ENCODE data around the gene BEND3. TPM values are rescaled to one million over a fixed set of nuclear protein-coding genes. Genes with fewer than 3 reads are reported as not detected.

The BEND3 gene
- polyA plus RNA-seq (2012; ENCODE audit: insufficient read length, low read depth), result 2.7 TPM

DNA sequence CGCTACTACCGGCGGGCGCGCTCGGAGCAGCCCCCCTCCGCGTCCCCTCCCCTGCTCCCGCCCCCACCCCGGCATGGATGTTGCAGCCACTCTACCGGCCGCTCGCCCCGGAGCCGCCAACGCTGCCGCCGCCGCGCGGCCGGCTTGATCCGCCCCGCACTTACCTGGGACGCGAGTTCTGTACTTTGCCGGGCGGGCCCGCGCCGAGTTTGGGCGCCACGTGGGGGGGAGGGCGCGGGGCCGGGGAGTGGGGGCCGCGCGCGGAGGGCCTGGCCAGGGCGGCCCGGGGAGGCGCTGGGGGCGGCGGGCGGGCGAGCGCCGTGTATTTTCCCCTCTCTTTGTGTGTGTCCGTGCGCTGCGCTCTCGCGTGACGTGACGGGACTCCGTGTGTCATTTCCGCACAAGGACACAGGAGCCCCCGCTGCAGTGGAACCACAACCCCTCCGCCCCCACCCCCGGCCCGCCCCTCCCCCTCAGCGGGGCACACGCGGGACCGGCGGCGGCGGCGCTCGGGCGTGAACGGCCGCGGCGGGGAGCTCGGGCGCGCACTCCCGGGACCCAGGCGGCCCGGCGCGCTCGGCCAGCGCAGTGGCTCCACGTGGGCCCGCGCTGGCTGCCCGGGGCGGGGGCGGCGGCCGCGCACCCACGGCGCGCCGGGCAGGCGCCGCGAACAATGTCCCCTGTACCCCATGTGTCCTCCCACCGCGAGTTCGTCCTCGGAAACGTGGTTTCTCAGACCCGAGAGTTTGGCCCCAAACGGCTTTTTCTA lies at the start of gene BEND3:
TSS of gene BEND3 (minus strand) at position 590 of the 769 bp plus-strand sequence. CDS start 16,230 bp downstream, outside the sequence.
- TF ChIP-seq REST (IDR thresholded peaks at IDR 0.05; ENCODE audit: insufficient read depth in 1 of 2, low read depth in 2 of 2, low read length in 2 of 2) (no peak), POLR2AphosphoS5 (IDR thresholded peaks at IDR 0.05; ENCODE audit: low read depth, low read length) (no peak), SIN3A (IDR thresholded peaks at IDR 0.05; ENCODE audit: borderline replicate concordance, insufficient read depth, low read length) (no peak), TAF1 (IDR thresholded peaks at IDR 0.05; ENCODE audit: borderline replicate concordance, insufficient read depth, low read length) (no peak), FOXP2 (optimal IDR thresholded peaks at IDR 0.05; ENCODE audit: borderline replicate concordance, extremely low read depth, extremely low read length, insufficient read depth) (no peak)

DNA sequence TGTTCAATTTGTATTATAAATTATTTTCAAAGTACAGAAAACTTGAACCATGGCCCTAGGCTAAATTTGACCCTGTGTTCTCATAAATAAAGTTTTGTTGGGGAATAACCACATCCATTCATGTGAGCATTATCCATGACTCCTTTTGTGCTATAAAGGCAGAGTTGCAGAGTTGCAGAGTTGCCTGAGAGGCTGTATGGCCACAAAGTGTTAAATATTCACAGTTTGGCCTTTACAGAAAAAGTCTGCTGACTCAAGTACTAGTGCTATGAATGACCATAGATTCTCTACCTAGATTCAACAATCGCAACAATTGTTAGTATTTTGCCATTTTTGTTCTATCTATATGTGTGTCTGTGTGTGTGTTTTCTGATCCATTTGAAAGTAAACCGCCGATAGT lies 46.2 kb upstream of the BEND3 start:
- TF ChIP-seq SIN3A (IDR thresholded peaks at IDR 0.05; ENCODE audit: borderline replicate concordance, insufficient read depth, low read length), result no peak
- TF ChIP-seq FOXP2 (optimal IDR thresholded peaks at IDR 0.05; ENCODE audit: borderline replicate concordance, extremely low read depth, extremely low read length, insufficient read depth), result no peak
- TF ChIP-seq REST (IDR thresholded peaks at IDR 0.05; ENCODE audit: insufficient read depth in 1 of 2, low read depth in 2 of 2, low read length in 2 of 2), result no peak
- no peak for TF ChIP-seq TAF1 (IDR thresholded peaks at IDR 0.05; ENCODE audit: borderline replicate concordance, insufficient read depth, low read length)
- no peak for TF ChIP-seq POLR2AphosphoS5 (IDR thresholded peaks at IDR 0.05; ENCODE audit: low read depth, low read length)

DNA sequence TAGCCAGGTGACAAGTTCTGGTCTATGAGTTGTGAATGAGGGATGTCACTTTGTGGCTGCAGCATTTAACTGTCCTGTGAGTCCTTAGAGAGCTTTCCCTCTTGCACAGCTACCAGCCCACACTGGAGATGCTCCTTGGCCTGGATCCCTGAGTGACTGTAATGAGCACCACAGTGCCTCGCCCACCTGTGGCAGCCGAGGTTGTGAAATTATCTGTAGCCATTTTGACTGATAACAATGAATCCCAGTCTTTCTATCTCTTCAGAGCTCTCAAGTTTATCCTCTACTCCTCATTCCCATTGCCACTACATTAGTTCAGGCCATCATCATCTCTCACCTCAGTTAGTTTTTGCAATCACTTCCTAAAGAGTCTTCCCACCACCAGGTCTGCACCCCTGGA lies 41.3 kb upstream of the BEND3 start:
- no peak for TF ChIP-seq FOXP2 (optimal IDR thresholded peaks at IDR 0.05; ENCODE audit: borderline replicate concordance, extremely low read depth, extremely low read length, insufficient read depth)
- TF ChIP-seq REST (IDR thresholded peaks at IDR 0.05; ENCODE audit: insufficient read depth in 1 of 2, low read depth in 2 of 2, low read length in 2 of 2), result no peak
- TF ChIP-seq SIN3A (IDR thresholded peaks at IDR 0.05; ENCODE audit: borderline replicate concordance, insufficient read depth, low read length), result no peak
- TF ChIP-seq POLR2AphosphoS5 (IDR thresholded peaks at IDR 0.05; ENCODE audit: low read depth, low read length), result no peak
- no peak for TF ChIP-seq TAF1 (IDR thresholded peaks at IDR 0.05; ENCODE audit: borderline replicate concordance, insufficient read depth, low read length)

DNA sequence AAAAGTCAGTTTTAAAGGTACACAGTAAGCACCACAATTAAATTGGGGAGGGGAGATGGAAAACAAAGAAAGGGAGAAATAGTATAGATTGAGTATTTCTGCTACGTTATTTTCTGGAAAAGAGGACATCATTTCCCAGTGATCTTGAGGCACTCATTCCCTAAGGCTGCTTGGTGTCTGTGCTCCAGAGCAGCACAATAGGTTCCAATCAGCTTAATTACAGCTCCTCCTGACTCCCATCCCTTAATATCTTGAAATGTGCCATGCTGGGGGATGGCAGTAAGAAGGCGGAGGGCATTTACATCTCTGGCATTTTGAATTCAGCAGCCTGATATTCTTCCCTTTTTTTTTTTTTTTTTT lies 39.5 kb upstream of the BEND3 start:
- TF ChIP-seq FOXP2 (optimal IDR thresholded peaks at IDR 0.05; ENCODE audit: borderline replicate concordance, extremely low read depth, extremely low read length, insufficient read depth) (no peak), SIN3A (IDR thresholded peaks at IDR 0.05; ENCODE audit: borderline replicate concordance, insufficient read depth, low read length) (no peak), POLR2AphosphoS5 (IDR thresholded peaks at IDR 0.05; ENCODE audit: low read depth, low read length) (no peak), TAF1 (IDR thresholded peaks at IDR 0.05; ENCODE audit: borderline replicate concordance, insufficient read depth, low read length) (no peak), REST (IDR thresholded peaks at IDR 0.05; ENCODE audit: insufficient read depth in 1 of 2, low read depth in 2 of 2, low read length in 2 of 2) (no peak)

Measured in PFSK-1 (cell line).